HG03196 (cell line): ENCODE data around the gene USP48.

ENCODE experiments used
- ATAC-seq: cut with Tn5 transposase; IDR thresholded peaks from one replicate; pipeline ENCODE4 v1.9.1; 2021; ENCODE audit not compliant: unreplicated experiment

The USP48 gene

GRCh38 chr1:21659099-21659923, 123.6 kb downstream of the USP48 start:
- ATAC-seq: no peak

DNA sequence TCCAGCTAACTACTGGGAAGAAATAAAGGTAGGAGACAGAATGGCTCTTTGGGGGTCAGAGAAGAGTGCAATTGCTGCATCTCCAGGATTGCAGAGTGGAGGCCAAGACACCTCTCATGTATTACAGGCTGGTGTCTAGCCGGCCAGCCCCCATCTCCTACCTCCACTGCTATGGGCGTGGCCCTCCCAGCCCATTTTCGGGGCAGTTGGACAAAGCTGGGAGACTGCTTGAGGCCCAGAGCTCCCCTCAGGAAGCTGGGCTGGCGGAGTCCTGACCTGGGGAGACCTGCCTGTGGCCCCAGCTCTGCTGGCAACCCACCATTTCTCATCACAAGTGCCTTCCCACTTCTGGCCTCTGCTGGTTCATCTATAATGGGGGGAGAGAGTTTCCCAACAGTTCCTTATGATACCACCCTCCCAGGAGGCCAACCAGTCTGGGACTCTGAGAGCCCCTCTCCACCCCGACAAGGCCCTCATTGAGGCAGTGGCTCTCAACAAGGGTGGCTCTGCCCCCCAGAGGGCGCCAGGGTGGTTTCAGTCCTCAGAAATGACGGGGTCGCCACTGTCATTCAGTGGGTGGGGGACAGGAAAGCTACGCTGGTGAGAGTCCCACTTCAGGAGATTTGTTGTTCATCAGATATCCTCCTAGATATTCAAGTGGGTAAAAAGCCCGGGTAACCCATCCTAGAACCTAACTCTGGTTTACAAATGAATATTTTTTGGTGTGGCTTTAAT, 125.3 kb downstream of the USP48 start:
- ATAC-seq: no peak

GRCh38 chr1:21655748-21656147, 127.2 kb downstream of the USP48 start:
- ATAC-seq: no peak

DNA sequence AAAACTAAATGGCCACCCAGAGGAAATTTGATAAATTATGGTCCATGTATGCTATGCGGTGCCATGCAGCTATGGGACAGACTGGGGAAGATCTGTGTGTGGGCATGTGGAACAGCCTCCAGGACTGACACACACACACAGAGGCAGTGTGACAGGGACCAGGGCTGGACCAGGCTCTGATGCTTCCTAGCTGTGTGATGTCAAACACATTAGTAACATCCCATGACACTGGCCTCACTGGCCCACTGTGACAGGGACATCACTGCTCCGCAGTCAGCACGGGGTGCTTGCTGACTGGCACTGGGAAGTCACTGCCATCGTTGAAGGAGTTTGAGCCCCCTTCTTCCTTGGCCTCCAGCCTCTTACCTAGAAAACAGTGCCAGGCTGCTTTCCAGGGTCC, 127.7 kb downstream of the USP48 start:
- ATAC-seq: no peak

DNA sequence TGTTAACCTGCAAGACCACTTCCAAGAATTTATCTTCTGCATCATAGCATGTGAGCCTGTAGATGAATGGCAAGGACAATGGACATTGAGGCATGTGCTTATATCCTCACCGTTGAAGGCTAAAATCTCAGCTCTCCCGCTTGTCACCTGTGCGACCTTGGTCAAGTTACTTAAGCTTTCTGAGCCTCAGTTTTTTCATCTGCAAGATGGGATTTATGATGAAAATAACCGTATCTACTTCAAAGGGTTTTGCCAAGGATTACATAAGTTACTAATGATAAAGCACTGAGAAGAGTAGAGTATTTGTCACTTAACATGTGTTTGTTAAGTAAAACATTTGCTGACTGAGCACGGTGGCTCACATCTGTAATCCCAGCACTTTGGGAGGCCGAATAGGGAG, 128.7 kb downstream of the USP48 start:
- no peak for ATAC-seq

DNA sequence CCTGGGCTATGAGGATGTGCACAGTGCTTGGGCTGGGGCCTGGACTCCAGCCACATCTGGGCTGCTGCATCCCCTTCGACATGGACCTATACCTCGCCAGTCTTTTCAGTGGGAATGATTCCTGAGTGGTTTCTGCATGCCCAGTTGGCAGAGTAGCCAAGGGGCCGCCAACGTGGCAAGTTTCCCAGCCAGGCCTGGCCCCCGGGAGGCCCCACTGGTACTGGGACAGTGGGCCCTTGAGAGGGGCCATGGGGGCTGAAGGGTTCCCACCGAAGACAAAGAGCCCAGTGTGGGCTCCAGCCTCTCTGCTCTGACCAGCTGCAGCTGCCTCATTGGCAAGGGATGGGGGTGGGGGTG, 129.2 kb downstream of the USP48 start:
- no peak for ATAC-seq

DNA sequence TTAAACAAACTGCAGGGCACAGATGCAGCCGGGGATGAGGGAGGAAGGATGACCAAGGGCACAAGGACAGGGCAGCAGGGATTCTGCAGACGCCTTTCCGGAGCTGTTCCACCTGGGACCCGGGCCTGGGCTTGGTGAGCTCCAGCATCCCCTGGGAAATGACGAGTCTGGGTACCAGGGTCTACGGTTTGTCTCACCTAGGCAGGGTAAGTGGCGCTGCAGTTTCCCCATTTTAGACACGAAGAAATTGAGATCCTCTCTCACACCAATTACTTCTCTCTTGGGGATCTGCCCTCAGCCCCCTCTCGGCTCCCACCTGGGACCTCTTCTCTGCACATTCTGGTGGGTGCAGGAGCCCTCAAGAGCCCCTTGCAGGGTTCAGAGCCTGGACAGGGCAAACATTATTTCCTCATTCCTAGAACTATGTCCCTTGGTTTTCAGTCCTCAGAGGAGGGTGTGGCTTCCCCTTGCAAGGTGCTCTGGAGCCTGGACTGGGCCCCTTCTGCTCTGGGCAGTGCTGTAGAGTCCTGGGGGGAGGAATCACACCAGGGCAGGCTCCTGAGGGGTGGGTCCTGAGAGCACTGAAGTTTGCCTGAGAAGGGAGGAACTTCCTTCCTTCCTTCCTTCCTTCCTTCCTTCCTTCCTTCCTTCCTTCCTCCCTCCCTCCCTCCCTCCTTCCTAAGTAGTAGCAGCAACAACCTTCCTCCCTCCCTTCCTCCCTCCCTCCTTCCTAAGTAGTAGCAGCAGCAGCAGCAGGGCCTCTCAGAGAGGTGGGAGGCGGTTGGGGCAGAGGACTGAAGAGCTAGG, 129.8 kb downstream of the USP48 start:
- no peak for ATAC-seq

DNA sequence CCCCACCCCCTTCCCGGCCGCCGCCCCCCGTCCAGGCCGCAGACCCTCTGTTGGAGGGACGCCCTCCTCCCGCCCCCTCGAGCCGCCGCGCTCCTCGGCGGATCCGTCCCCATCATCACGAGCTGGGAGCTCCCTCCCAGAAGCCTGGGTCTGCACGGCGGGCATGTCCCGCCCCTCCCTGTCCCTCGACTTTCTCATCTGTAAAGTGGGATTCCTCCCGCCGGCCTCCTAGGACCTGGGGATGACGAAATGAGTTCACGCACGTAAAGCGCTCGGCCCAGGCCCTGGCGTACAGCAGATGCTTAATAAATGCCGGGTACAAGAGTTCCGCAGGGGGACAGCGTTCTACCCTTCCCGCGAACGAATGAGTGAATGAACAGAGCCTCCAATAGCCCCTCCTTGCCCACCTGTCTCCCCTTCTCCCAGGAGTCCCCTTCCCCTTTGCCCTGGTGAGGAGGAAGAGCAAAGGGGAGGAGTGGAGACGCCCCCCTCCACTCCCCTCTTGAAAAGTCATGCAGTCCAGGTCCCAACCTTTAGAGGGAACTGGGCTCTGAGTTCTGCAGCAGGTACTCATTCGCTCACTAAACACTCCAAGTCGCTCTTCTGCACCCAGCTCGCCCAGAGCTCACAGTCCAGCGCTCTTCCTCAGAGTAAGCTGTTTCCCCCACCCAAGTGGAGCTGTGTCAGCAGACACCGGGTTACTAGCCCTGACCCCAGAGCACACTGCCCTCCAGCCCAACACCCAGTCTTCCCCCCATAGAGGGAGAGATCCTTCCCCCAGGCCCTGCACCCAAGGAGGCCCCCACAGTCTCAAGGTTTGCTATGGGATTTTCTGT, 130.6 kb downstream of the USP48 start:
- no peak for ATAC-seq

DNA sequence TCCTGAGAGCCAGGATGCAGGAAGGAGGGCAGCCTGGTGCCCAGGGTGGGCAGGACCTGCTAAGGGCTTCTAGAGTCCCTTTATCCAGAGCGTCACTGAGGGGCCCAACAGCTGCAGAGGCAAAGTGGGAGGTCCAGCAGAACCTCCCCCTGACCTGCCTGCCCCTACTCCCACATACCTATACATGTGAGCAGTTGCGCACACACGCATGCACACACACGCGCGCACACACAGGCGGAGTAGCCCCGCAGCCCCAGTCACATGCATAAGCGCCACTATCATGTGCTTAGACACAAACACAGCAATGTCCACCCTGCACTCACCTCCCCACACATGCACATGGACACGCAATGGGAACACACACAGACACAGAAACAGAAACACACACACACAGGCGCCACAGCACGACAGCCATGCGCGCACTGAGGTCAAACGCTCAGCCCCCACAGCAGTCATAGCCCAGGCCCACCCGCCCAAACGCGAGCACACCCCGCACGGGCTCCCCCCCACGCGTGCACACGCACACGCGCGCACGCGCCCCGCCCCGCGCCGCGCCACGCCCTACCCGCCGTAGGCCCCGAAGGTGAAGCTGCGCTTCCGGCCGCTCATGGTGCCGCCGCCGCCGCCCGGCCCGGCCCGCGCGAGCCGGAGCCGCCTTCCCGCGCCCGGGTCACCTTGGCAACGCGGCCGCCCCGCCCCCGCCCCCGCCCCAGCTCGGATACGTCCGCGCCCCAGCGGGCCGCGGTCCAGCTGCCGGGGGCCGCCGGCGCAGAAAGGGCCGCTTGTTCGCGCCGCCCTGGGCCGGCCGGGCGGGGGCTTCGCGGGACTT, 131.5 kb downstream of the USP48 start:
- ATAC-seq: no peak

- ATAC-seq: no peak
These were observed 132.5 kb downstream of the USP48 start for GRCh38 chr1:21650400-21650799.

DNA sequence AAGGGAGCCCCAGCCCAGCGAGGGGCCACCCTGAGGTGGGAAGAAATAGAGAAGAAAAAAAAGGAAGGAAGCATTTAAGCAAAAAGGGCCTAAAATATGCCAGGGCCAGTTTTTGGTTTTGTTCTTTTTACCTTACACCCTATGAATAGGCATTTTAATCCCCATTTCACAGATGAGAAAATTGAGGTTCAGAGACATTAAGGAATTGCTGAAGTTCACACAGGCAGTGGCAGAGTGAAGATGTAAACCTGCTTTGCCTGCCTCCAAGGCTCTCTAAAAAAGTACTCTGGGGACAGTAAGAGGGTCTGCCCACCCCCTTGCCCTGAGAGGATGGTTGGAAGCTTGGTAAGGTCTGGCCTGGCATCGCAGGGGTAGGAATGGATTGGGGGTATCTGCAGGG, 133.6 kb downstream of the USP48 start:
- ATAC-seq: no peak

DNA sequence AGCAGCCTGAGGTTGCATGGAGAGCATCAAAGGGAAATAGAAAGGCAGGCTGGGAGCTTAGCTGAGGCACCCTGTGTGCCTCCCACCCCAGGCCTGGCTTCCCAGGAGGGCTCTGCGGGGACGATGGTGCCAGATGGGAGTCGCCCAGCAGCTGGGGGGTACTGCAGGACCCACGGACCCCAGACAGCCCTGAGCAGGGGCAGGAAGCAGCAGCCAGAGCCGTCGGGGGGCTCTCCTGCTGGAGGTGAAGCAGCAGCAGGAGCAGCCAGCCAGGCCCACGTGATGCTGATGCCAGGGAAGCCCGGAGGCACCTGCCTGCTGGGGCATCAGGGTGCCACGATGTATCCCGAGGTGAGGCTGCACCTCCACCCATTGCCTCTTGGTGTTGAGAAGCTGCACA, 134.2 kb downstream of the USP48 start:
- ATAC-seq: no peak

GRCh38 chr1:21648352-21648730, 134.6 kb downstream of the USP48 start:
- ATAC-seq: no peak

DNA sequence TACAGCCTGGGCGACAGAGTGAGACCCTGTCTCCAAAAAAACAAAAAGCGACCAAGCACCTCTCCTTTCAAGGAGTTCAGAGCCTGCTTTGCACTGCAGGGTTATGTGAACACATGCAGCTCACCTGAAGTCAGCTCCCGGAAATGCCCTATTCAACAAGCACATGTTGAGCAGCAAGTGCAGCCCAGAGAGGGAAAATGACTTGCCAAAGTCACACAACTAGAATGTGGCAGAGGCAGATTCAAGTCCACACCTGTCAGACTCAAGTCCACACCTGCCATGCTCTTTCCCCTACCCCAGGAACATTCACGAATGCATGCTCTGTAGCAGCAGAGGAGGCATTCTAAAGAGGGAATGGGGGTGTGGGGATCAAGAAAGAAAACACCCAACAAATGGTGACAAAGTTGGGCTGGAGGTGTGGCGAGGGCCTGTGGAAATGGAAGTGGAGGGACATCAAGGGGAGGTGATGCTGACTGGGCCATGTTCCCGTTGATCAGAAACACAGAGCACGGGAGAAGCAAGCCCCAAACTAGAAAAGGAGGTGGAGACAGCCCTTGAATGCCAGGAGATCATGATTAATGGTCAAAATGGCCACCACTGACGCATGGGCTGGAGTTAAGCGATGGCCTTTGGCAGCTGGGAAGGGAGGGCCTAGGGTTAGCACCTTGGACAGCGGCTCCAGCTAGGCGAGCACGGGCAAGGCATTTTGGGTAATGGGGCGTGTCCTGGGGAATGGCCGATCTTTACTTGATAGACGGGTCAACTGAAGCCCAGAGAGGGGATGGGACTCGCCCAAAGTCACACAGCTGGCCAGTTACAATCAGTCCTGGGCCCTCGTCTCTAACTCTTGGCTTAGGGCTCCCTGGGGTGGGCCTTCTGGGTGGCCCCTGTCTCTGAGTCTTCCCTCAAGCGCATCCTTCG, 135.3 kb downstream of the USP48 start:
- no peak for ATAC-seq

DNA sequence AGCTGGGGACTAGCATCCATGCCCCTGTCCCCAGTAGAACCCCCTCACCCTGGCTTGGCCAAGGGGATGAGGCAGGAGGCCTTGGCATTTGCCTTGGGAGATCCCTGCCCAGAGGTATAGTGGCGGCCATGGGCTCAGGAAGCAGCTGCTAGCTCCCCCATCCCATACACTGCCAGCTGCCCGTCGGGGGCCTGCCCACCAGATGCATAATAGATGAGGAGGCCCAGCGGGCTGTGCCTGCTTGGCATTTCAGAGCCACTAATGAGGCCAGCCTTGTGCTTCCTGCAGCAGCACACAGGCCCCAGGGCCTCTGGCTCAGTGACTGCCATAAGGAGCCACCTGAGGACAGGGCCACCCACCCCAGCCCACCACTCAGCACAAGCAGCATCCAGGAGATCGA, 137.4 kb downstream of the USP48 start:
- ATAC-seq: no peak

DNA sequence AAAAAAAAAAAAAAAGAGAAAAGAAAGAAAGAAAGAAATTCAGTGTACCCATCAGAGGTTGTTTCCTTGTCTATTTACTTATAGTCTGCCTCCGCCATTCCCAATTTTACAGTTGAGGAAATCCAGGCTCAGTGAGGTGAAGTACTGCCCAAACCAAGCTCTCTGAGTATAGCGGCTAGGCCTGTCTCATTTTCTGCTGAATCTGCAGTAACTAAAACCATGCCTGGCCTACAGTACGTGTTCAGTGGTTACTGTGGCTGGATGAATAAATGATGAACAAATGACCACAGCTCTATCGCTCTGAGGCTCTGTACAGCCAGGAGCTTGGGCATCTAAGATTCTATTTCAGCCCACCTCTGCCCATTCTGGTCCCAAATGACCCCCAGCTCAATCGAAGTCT, 138.0 kb downstream of the USP48 start:
- ATAC-seq: no peak

- no peak for ATAC-seq
These were observed 138.6 kb downstream of the USP48 start for GRCh38 chr1:21644348-21644747.

DNA sequence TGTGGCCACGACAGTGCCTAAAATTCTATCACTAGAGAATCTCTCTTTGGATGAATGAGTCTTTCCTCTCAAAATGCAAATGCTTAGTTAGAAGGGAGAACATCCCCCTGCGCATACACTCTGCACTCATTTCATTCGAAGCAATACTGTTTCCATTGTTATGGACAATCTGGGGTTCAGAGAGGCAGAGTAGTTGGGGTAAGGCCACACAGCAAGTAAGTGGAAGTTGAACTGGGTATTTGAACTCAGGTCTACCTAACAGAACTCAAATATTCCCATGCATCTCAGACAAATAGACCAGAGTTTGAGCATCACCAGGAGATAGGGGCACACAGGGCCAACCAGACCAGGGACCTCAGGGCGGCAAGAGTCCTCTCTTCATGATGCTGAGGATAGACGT, 139.3 kb downstream of the USP48 start:
- ATAC-seq: no peak
